HepG2 (cell line): ENCODE data around the gene MALT1. TPM values are rescaled to one million over a fixed set of nuclear protein-coding genes. Genes with fewer than 3 reads are reported as not detected.

Source experiments
- BRF2 ChIP-seq: sonication (generic); formaldehyde crosslinking; IDR thresholded peaks from 2 replicates; pipeline ENCODE4 v1.8.1; 2022; ENCODE audit warnings: mild to moderate bottlenecking, missing genetic modification reagents
- CTCF ChIP-seq: sonication (generic); formaldehyde crosslinking; IDR thresholded peaks from 2 replicates; pipeline ENCODE4 v1.5.0; 2020; ENCODE audit warnings: mild to moderate bottlenecking, missing genetic modification reagents, moderate library complexity
- GLI4 ChIP-seq: sonication (generic); formaldehyde crosslinking; IDR thresholded peaks from 2 replicates; pipeline ENCODE4 v1.5.1; 2020; ENCODE audit warnings: missing genetic modification reagents, mild to moderate bottlenecking, moderate library complexity, borderline replicate concordance
- MBNL3 ChIP-seq: fragments of 250-450 bp; sonication (Bioruptor Pico); conservative IDR thresholded peaks from 2 replicates; pipeline ENCODE4 v1.8.0; 2022; ENCODE audit warnings: mild to moderate bottlenecking, inconsistent platforms
- ZFP82 ChIP-seq: sonication (generic); formaldehyde crosslinking; IDR thresholded peaks from 2 replicates; pipeline ENCODE4 v1.5.1; 2020; ENCODE audit warnings: mild to moderate bottlenecking, missing genetic modification reagents, borderline replicate concordance
- ZNF609 ChIP-seq: sonication (generic); formaldehyde crosslinking; IDR thresholded peaks from 2 replicates; pipeline ENCODE4 v1.4.0; 2020; ENCODE audit warnings: mild to moderate bottlenecking, missing genetic modification reagents, borderline replicate concordance
- ZNF660 ChIP-seq: sonication (generic); formaldehyde crosslinking; IDR thresholded peaks from 2 replicates; pipeline ENCODE4 v1.5.1; 2020; ENCODE audit warnings: mild to moderate bottlenecking, low read depth, missing genetic modification reagents, borderline replicate concordance
- polyA plus RNA-seq, 8 experiments: library from polyadenylated mRNA; depleted of rRNA in 3 of 8; stranded (reverse) in 7 of 8; unstranded in 1 of 8; fragments of >200 nt; fragmentation: Illumina TruSeq in 4 of 8; extraction: Trizol in 4 of 8; gene quantifications; 2 replicates each; pipeline versions ENCODE4 v1.2.1 to v1.2.3, GENCODE V29; 2011 to 2016; ENCODE audit warnings: low read depth in 4 of 8, missing spikeins in 1 of 8, mixed read lengths in 1 of 8; ENCODE audit not compliant: insufficient read depth in 1 of 8
- total RNA-seq, 5 experiments: library from RNA; depleted of rRNA; stranded (reverse); fragments of >200 nt; fragmentation: Illumina TruSeq; extraction: Trizol; gene quantifications; 2 replicates each; pipeline ENCODE4 v1.2.3, GENCODE V29; 2016; ENCODE audit warnings: low read depth in 1 of 5

MALT1 gene
- total and polyA plus RNA-seq, 2 of the 13 experiments (the other 11 are each of a cell fraction or from before 2014, with no cell fraction given), result 43.9 to 89.0 TPM

GRCh38 chr18:58769321-58769720 lies 98.1 kb downstream of the MALT1 start (continued):
- TF ChIP-seq ZFP82 (CRISPR knock-in tag) (no peak), CTCF (CRISPR knock-in tag) (no peak), ZNF660 (CRISPR knock-in tag) (no peak), BRF2 (CRISPR knock-in tag) (no peak), MBNL3 (CRISPR knock-in tag) (no peak), ZNF609 (CRISPR knock-in tag) (no peak), GLI4 (CRISPR knock-in tag) (no peak)
